IPS-15b (cell line): Measurements from ENCODE around the gene SLC26A4.
"Not testable (repeated sequence)": the region's sequence is repeated elsewhere in the genome, so short reads cannot be mapped to it uniquely, and the experiment has no call there.

ENCODE experiments used
- H3K27me3 ChIP-seq: one replicate; pipeline ENCODE4 v1.6.1; 2013; ENCODE audit warnings: low read length; ENCODE audit not compliant: control insufficient read depth, insufficient read depth
- H3K36me3 ChIP-seq: one replicate; pipeline ENCODE4 v1.6.1; 2013; ENCODE audit warnings: low read length; ENCODE audit not compliant: control insufficient read depth, insufficient read depth
- H3K4me1 ChIP-seq: one replicate; pipeline ENCODE4 v1.6.1; 2013; ENCODE audit warnings: mild to moderate bottlenecking, low read length; ENCODE audit not compliant: control insufficient read depth, insufficient read depth
- H3K4me3 ChIP-seq: one replicate; pipeline ENCODE4 v1.5.1; 2013; ENCODE audit warnings: low read depth, low read length
- H3K9ac ChIP-seq: one replicate; pipeline ENCODE4 v1.6.1; 2013; ENCODE audit warnings: low read depth, mild to moderate bottlenecking, low read length
- H3K9me3 ChIP-seq: one replicate; pipeline ENCODE4 v1.6.1; 2013; ENCODE audit warnings: mild to moderate bottlenecking, low read length; ENCODE audit not compliant: control insufficient read depth, insufficient read depth

Gene SLC26A4

GRCh38 chr7:107632492-107632865, 28.1 kb upstream of the SLC26A4 start:
- Histone ChIP-seq H3K4me1 (peaks cover 2% of the 10 kb centered on the region), H3K9ac (no peak overlapping the region), H3K4me3 (no peak overlapping the region), H3K27me3 (no peaks in the 10 kb centered on the region), H3K9me3 (no peaks in the 10 kb centered on the region), H3K36me3 (no peaks in the 10 kb centered on the region)

GRCh38 chr7:107638594-107638993, 22.0 kb upstream of the SLC26A4 start:
- Histone ChIP-seq H3K27me3 (no peaks in the 10 kb centered on the region), H3K4me1 (peaks cover 3% of the 10 kb centered on the region), H3K36me3 (no peaks in the 10 kb centered on the region), H3K9ac (no peak overlapping the region), H3K9me3 (no peaks in the 10 kb centered on the region), H3K4me3 (no peak overlapping the region)

- not testable (repeated sequence) for H3K27me3 ChIP-seq, H3K4me1 ChIP-seq, H3K9ac ChIP-seq, H3K36me3 ChIP-seq, H3K9me3 ChIP-seq, H3K4me3 ChIP-seq
Observed at GRCh38 chr7:107639070-107639469, 21.6 kb upstream of the SLC26A4 start.

GRCh38 chr7:107641676-107642075, 19.0 kb upstream of the SLC26A4 start:
- H3K27me3 ChIP-seq: no peaks in the 10 kb centered on the region
- H3K9ac ChIP-seq: no peak overlapping the region
- no peaks in the 10 kb centered on the region for H3K36me3 ChIP-seq
- H3K4me3 ChIP-seq: no peak overlapping the region
- H3K9me3 ChIP-seq: no peaks in the 10 kb centered on the region
- H3K4me1 ChIP-seq: peaks cover 3% of the 10 kb centered on the region

- Histone ChIP-seq H3K4me1 (peaks cover 3% of the 10 kb centered on the region), H3K27me3 (no peaks in the 10 kb centered on the region), H3K9me3 (no peaks in the 10 kb centered on the region), H3K36me3 (no peaks in the 10 kb centered on the region), H3K4me3 (no peak overlapping the region), H3K9ac (no peak overlapping the region)
Observed at GRCh38 chr7:107642501-107642900, 18.1 kb upstream of the SLC26A4 start.

- Histone ChIP-seq H3K4me1 (peaks cover 3% of the 10 kb centered on the region), H3K9me3 (no peaks in the 10 kb centered on the region), H3K9ac (no peak overlapping the region), H3K36me3 (no peaks in the 10 kb centered on the region), H3K27me3 (no peaks in the 10 kb centered on the region), H3K4me3 (no peak overlapping the region)
Observed at GRCh38 chr7:107643407-107643806, 17.2 kb upstream of the SLC26A4 start.

- H3K4me1 ChIP-seq: no peaks in the 10 kb centered on the region
- H3K36me3 ChIP-seq: no peaks in the 10 kb centered on the region
- H3K27me3 ChIP-seq: no peaks in the 10 kb centered on the region
- no peaks in the 10 kb centered on the region for H3K9me3 ChIP-seq
- H3K9ac ChIP-seq: no peak overlapping the region
- no peak overlapping the region for H3K4me3 ChIP-seq
Observed at GRCh38 chr7:107643938-107644308, 16.7 kb upstream of the SLC26A4 start.

GRCh38 chr7:107644309-107644974, 16.2 kb upstream of the SLC26A4 start:
- Histone ChIP-seq H3K4me3 (no peak overlapping the region), H3K36me3 (no peaks in the 10 kb centered on the region), H3K9me3 (no peaks in the 10 kb centered on the region), H3K27me3 (no peaks in the 10 kb centered on the region), H3K4me1 (no peaks in the 10 kb centered on the region), H3K9ac (no peak overlapping the region)

- Histone ChIP-seq H3K4me3 (no peak overlapping the region), H3K9ac (no peak overlapping the region), H3K36me3 (no peaks in the 10 kb centered on the region), H3K4me1 (no peaks in the 10 kb centered on the region), H3K27me3 (peaks cover 2% of the 10 kb centered on the region), H3K9me3 (no peaks in the 10 kb centered on the region)
Observed at GRCh38 chr7:107652642-107653041, 8.0 kb upstream of the SLC26A4 start.

- no peak overlapping the region for H3K4me3 ChIP-seq
- peaks cover 60% of the 10 kb centered on the region for H3K27me3 ChIP-seq
- H3K9me3 ChIP-seq: no peaks in the 10 kb centered on the region
- peaks cover 3% of the 10 kb centered on the region for H3K4me1 ChIP-seq
- no peak overlapping the region for H3K9ac ChIP-seq
- no peaks in the 10 kb centered on the region for H3K36me3 ChIP-seq
Observed at GRCh38 chr7:107658467-107658866, 2.2 kb upstream of the SLC26A4 start.

GRCh38 chr7:107659666-107660065, 962 bp upstream of the SLC26A4 start:
- peaks cover 3% of the 10 kb centered on the region for H3K4me1 ChIP-seq
- no peak overlapping the region for H3K4me3 ChIP-seq
- H3K36me3 ChIP-seq: no peaks in the 10 kb centered on the region
- no peak overlapping the region for H3K9ac ChIP-seq
- peaks cover 68% of the 10 kb centered on the region for H3K27me3 ChIP-seq
- no peaks in the 10 kb centered on the region for H3K9me3 ChIP-seq

GRCh38 chr7:107661081-107661864, 645 bp downstream of the SLC26A4 start:
- Histone ChIP-seq H3K4me3 (peak overlapping the region; percentile 62), H3K27me3 (peaks cover 81% of the 10 kb centered on the region), H3K9ac (no peak overlapping the region), H3K9me3 (no peaks in the 10 kb centered on the region), H3K36me3 (no peaks in the 10 kb centered on the region), H3K4me1 (peaks cover 3% of the 10 kb centered on the region)
